Mammary epithelial cell (primary cell): ENCODE data around the gene FOXP4.

Experiments used
- EZH2 ChIP-seq: IDR thresholded peaks from 2 replicates; pipeline ENCODE4 v1.6.1; 2012; ENCODE audit warnings: low read length, inconsistent platforms, borderline replicate concordance
- TF ChIP-seq, protein P1 (sequence below), 2 donors: IDR thresholded peaks in 1 of 2; conservative IDR thresholded peaks in 1 of 2; 2 replicates each; pipeline ENCODE4 v1.5.1; 2011 to 2012; ENCODE audit warnings: inconsistent platforms in 2 of 2, low read length in 2 of 2, mild to moderate bottlenecking in 2 of 2, control low read depth in 1 of 2, low read depth in 1 of 2; ENCODE audit not compliant: insufficient read depth in 1 of 2; ENCODE audit errors: extremely low read depth in 1 of 2

DNA sequence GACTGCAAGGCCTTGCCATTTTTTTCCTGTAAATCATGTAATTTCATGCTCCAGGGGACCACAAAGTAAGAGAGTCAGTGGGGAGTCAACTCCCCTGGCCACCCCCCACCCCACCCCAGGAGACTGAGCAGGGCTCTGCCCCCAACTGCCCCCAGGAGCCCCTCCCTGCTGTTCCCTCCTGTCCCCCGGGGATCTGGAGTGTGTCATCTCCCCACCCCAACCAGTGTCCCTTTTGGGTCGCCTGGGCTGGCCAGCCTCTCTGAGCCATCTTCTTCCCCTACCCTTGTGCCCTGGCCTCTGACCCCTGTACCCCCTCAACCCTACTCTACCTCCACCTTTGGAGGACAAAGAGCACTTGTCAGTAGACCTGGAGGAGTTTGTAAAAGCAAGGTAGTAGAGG is 29.4 kb downstream of the FOXP4 start:
- TF ChIP-seq, protein P1, sequence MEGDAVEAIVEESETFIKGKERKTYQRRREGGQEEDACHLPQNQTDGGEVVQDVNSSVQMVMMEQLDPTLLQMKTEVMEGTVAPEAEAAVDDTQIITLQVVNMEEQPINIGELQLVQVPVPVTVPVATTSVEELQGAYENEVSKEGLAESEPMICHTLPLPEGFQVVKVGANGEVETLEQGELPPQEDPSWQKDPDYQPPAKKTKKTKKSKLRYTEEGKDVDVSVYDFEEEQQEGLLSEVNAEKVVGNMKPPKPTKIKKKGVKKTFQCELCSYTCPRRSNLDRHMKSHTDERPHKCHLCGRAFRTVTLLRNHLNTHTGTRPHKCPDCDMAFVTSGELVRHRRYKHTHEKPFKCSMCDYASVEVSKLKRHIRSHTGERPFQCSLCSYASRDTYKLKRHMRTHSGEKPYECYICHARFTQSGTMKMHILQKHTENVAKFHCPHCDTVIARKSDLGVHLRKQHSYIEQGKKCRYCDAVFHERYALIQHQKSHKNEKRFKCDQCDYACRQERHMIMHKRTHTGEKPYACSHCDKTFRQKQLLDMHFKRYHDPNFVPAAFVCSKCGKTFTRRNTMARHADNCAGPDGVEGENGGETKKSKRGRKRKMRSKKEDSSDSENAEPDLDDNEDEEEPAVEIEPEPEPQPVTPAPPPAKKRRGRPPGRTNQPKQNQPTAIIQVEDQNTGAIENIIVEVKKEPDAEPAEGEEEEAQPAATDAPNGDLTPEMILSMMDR (conservative IDR thresholded peaks at IDR 0.05 in 1 of 2, IDR thresholded peaks at IDR 0.05 in 1 of 2; ENCODE audit: extremely low read depth in 1 of 2, insufficient read depth in 1 of 2, low read depth in 1 of 2, low read length in 2 of 2): no peak
- TF ChIP-seq EZH2: no peak
